ENCODE measurements around the gene INPP4B. TPM values are rescaled to one million over a fixed set of nuclear protein-coding genes. Genes with fewer than 3 reads are reported as not detected.

The INPP4B gene
- total and polyA plus RNA-seq, 2 of the 4 experiments (the other 2 are of a cell fraction), result 1.8 to 14.0 TPM

- Histone ChIP-seq H2AFZ (replicated peaks; ENCODE audit: low read length, poor library complexity) (no peak overlapping the region), H2AK9ac (replicated peaks; ENCODE audit: low read depth, low read length, poor library complexity) (no peak overlapping the region), H3K4me3 (ENCODE audit: insufficient read depth, low read depth, low read length) (no peak overlapping the region), H3K4me1 (ENCODE audit: control insufficient read depth, insufficient read depth, low read length) (no peaks in the 10 kb centered on the region), H4K91ac (ENCODE audit: insufficient read depth, low read depth, low read length) (no peak overlapping the region), H3K18ac (ENCODE audit: low read depth, low read length) (no peak overlapping the region), H3K9me3 (ENCODE audit: control insufficient read depth, insufficient read depth, low read length) (no peaks in the 10 kb centered on the region), H4K8ac (ENCODE audit: low read depth in 2 of 2, low read length in 2 of 2) (no peak overlapping the region), H3K4me2 (ENCODE audit: low read depth, low read length) (no peak overlapping the region), H2AK5ac (ENCODE audit: low read depth, low read length) (no peak overlapping the region), H3K56ac (ENCODE audit: extremely low read depth, insufficient read depth, low read length) (no peak overlapping the region), H3K27ac (ENCODE audit: insufficient read depth, low read length) (no peak overlapping the region), H3K9ac (ENCODE audit: low read depth, low read length) (no peak overlapping the region), H3K9me1 (ENCODE audit: insufficient read depth, low read length) (no peaks in the 10 kb centered on the region), H2BK15ac (ENCODE audit: low read depth, low read length) (no peak overlapping the region), H2BK5ac (ENCODE audit: low read depth, low read length, poor library complexity, severe bottlenecking) (no peak overlapping the region), H2BK20ac (ENCODE audit: low read depth, low read length) (no peak overlapping the region), H4K20me1 (ENCODE audit: insufficient read depth, low read length) (no peaks in the 10 kb centered on the region), H4K5ac (ENCODE audit: low read depth, low read length) (no peak overlapping the region), H3K23ac (ENCODE audit: low read depth, low read length) (no peak overlapping the region), H3K14ac (replicated peaks; ENCODE audit: low read depth, low read length) (no peak overlapping the region), H2BK120ac (ENCODE audit: low read depth, low read length) (no peak overlapping the region), H3K79me1 (ENCODE audit: low read depth in 1 of 2, low read length in 2 of 2) (no peaks in the 10 kb centered on the region), H3K4ac (ENCODE audit: low read depth, low read length) (no peak overlapping the region), H3K27me3 (ENCODE audit: control insufficient read depth, insufficient read depth, low read length) (no peaks in the 10 kb centered on the region), H3K36me3 (ENCODE audit: control insufficient read depth, insufficient read depth, low read length) (no peaks in the 10 kb centered on the region)
- CTCF ChIA-PET, result interaction anchor here (0.7 kb wide), 1 partner anchor 10 kb away, joined by 6 read pairs; no protein-coding TSS in a partner anchor
- no peak for DNase-seq
- TF ChIP-seq CEBPB (IDR thresholded peaks at IDR 0.05; ENCODE audit: low read depth, low read length) (no peak), USF2 (IDR thresholded peaks at IDR 0.05; ENCODE audit: low read depth, low read length) (no peak), SMC3 (IDR thresholded peaks at IDR 0.05; ENCODE audit: low read depth, low read length) (no peak), RAD21 (IDR thresholded peaks at IDR 0.05; ENCODE audit: low read length) (no peak), POLR2A (IDR thresholded peaks at IDR 0.05; ENCODE audit: low read depth, low read length) (no peak), RCOR1 (IDR thresholded peaks at IDR 0.05; ENCODE audit: insufficient replicate concordance, low read length) (no peak), CHD1 (IDR thresholded peaks at IDR 0.05; ENCODE audit: low read depth, low read length) (no peak), CTCF (conservative IDR thresholded peaks at IDR 0.05; ENCODE audit: low read depth, low read length) (no peak), ELK1 (IDR thresholded peaks at IDR 0.05; ENCODE audit: borderline replicate concordance, low read depth, low read length) (no peak), MAFK (IDR thresholded peaks at IDR 0.05; ENCODE audit: low read depth, low read length) (no peak), BHLHE40 (IDR thresholded peaks at IDR 0.05; ENCODE audit: low read depth, low read length) (no peak), FOS (IDR thresholded peaks at IDR 0.05; ENCODE audit: low read depth, low read length) (no peak)
- BruUV-seq (replicated peaks), result no TSS peak
- WGBS, 2 experiments (ENCODE audit: extremely low coverage in 2 of 2, insufficient read length in 1 of 2), result no CpG with 5 or more reads among the region's 2 CpGs
- ATAC-seq (ENCODE audit: low read depth), result no peak
- dilution Hi-C loops (cut with HindIII; ENCODE audit: low sequenced_read_pairs, unreplicated experiment) (no loop called here), in situ Hi-C loops (cut with MboI; ENCODE audit: low sequenced_read_pairs) (no loop called here), intact Hi-C loops (cut with micrococcal nuclease) (no loop called here)
- POLR2A ChIA-PET (ENCODE audit: unreplicated experiment), result no interaction called here
Observed at GRCh38 chr4:142423861-142424260, 422.2 kb downstream of the INPP4B start.
